ENCODE measurements around the gene NLGN2. TPM values are rescaled to one million over a fixed set of nuclear protein-coding genes. Genes with fewer than 3 reads are reported as not detected.

Gene NLGN2
- total and polyA plus RNA-seq, 2 experiments from 2014 or later, result 14.4 to 38.7 TPM

DNA sequence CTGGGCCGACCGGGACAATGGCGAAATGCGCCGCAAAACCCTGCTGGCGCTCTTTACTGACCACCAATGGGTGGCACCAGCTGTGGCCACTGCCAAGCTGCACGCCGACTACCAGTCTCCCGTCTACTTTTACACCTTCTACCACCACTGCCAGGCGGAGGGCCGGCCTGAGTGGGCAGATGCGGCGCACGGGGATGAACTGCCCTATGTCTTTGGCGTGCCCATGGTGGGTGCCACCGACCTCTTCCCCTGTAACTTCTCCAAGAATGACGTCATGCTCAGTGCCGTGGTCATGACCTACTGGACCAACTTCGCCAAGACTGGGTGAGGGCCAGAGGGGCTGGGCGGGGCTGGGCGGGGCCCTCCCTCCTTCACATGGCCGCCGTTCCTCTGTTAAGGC, 8.1 kb downstream of the NLGN2 start:
- Mint-ChIP-seq H3K9me3 (no peaks in the 10 kb centered on the region), H3K27me3 (ENCODE audit: insufficient read depth, low read depth, poor library complexity) (peaks cover 9% of the 10 kb centered on the region), H3K36me3 (ENCODE audit: low read depth) (peaks cover 18% of the 10 kb centered on the region), H3K4me1 (peaks cover 39% of the 10 kb centered on the region), H3K4me3 (no peak overlapping the region), H3K27ac (no peak overlapping the region)
- ATAC-seq (no peak), DNase-seq (ENCODE audit: low spot score) (no peak)
- Histone ChIP-seq H3K79me2 (replicated peaks; ENCODE audit: insufficient read depth) (no peaks in the 10 kb centered on the region), H3K27me3 (ENCODE audit: insufficient read depth) (no peaks in the 10 kb centered on the region), H3K9me2 (ENCODE audit: insufficient read depth) (no peaks in the 10 kb centered on the region), H3K4me2 (no peak overlapping the region), H3F3A (replicated peaks; ENCODE audit: low read depth) (no peaks in the 10 kb centered on the region), H4K20me1 (replicated peaks; ENCODE audit: insufficient read depth) (no peaks in the 10 kb centered on the region; the same call in 1 of the 2 replicates), H3K27ac (ENCODE audit: low read depth) (no peak overlapping the region), H2AFZ (no peak overlapping the region), H3K36me3 (ENCODE audit: insufficient read depth) (no peaks in the 10 kb centered on the region), H3K4me1 (ENCODE audit: insufficient read depth) (no peaks in the 10 kb centered on the region), H3K4me3 (no peak overlapping the region)
- TF ChIP-seq, protein P1, sequence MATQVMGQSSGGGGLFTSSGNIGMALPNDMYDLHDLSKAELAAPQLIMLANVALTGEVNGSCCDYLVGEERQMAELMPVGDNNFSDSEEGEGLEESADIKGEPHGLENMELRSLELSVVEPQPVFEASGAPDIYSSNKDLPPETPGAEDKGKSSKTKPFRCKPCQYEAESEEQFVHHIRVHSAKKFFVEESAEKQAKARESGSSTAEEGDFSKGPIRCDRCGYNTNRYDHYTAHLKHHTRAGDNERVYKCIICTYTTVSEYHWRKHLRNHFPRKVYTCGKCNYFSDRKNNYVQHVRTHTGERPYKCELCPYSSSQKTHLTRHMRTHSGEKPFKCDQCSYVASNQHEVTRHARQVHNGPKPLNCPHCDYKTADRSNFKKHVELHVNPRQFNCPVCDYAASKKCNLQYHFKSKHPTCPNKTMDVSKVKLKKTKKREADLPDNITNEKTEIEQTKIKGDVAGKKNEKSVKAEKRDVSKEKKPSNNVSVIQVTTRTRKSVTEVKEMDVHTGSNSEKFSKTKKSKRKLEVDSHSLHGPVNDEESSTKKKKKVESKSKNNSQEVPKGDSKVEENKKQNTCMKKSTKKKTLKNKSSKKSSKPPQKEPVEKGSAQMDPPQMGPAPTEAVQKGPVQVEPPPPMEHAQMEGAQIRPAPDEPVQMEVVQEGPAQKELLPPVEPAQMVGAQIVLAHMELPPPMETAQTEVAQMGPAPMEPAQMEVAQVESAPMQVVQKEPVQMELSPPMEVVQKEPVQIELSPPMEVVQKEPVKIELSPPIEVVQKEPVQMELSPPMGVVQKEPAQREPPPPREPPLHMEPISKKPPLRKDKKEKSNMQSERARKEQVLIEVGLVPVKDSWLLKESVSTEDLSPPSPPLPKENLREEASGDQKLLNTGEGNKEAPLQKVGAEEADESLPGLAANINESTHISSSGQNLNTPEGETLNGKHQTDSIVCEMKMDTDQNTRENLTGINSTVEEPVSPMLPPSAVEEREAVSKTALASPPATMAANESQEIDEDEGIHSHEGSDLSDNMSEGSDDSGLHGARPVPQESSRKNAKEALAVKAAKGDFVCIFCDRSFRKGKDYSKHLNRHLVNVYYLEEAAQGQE (IDR thresholded peaks at IDR 0.05; ENCODE audit: unreplicated experiment), result no peak
- TF ChIP-seq, protein P2, sequence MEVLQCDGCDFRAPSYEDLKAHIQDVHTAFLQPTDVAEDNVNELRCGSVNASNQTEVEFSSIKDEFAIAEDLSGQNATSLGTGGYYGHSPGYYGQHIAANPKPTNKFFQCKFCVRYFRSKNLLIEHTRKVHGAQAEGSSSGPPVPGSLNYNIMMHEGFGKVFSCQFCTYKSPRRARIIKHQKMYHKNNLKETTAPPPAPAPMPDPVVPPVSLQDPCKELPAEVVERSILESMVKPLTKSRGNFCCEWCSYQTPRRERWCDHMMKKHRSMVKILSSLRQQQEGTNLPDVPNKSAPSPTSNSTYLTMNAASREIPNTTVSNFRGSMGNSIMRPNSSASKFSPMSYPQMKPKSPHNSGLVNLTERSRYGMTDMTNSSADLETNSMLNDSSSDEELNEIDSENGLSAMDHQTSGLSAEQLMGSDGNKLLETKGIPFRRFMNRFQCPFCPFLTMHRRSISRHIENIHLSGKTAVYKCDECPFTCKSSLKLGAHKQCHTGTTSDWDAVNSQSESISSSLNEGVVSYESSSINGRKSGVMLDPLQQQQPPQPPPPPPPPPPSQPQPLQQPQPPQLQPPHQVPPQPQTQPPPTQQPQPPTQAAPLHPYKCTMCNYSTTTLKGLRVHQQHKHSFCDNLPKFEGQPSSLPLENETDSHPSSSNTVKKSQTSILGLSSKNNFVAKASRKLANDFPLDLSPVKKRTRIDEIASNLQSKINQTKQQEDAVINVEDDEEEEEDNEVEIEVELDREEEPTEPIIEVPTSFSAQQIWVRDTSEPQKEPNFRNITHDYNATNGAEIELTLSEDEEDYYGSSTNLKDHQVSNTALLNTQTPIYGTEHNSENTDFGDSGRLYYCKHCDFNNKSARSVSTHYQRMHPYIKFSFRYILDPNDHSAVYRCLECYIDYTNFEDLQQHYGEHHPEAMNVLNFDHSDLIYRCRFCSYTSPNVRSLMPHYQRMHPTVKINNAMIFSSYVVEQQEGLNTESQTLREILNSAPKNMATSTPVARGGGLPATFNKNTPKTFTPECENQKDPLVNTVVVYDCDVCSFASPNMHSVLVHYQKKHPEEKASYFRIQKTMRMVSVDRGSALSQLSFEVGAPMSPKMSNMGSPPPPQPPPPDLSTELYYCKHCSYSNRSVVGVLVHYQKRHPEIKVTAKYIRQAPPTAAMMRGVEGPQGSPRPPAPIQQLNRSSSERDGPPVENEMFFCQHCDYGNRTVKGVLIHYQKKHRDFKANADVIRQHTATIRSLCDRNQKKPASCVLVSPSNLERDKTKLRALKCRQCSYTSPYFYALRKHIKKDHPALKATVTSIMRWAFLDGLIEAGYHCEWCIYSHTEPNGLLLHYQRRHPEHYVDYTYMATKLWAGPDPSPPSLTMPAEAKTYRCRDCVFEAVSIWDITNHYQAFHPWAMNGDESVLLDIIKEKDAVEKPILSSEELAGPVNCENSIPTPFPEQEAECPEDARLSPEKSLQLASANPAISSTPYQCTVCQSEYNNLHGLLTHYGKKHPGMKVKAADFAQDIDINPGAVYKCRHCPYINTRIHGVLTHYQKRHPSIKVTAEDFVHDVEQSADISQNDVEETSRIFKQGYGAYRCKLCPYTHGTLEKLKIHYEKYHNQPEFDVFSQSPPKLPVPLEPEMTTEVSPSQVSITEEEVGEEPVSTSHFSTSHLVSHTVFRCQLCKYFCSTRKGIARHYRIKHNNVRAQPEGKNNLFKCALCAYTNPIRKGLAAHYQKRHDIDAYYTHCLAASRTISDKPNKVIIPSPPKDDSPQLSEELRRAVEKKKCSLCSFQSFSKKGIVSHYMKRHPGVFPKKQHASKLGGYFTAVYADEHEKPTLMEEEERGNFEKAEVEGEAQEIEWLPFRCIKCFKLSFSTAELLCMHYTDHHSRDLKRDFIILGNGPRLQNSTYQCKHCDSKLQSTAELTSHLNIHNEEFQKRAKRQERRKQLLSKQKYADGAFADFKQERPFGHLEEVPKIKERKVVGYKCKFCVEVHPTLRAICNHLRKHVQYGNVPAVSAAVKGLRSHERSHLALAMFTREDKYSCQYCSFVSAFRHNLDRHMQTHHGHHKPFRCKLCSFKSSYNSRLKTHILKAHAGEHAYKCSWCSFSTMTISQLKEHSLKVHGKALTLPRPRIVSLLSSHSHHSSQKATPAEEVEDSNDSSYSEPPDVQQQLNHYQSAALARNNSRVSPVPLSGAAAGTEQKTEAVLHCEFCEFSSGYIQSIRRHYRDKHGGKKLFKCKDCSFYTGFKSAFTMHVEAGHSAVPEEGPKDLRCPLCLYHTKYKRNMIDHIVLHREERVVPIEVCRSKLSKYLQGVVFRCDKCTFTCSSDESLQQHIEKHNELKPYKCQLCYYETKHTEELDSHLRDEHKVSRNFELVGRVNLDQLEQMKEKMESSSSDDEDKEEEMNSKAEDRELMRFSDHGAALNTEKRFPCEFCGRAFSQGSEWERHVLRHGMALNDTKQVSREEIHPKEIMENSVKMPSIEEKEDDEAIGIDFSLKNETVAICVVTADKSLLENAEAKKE (CRISPR knock-in tag; IDR thresholded peaks at IDR 0.05), result no peak

All from GM23338 (cell line).